H1 (cell line): ENCODE measurements around the gene PDZD2. TPM values are rescaled to one million over a fixed set of nuclear protein-coding genes. Genes with fewer than 3 reads are reported as not detected.

Source experiments
- CTCF ChIA-PET: fragments of 300-600 bp; sonication (Branson Sonifier 250); formaldehyde crosslinking; loops from one replicate; lab custom pipeline; 2021; ENCODE audit not compliant: partially characterized antibody; lab: Charles Lee
- POLR2A ChIA-PET: fragments of 300-600 bp; sonication (Branson Sonifier 250); formaldehyde crosslinking; loops from one replicate; lab custom pipeline; 2021; ENCODE audit warnings: inconsistent platforms; ENCODE audit not compliant: partially characterized antibody; lab: Charles Lee
- DNase-seq, 2 experiments: peaks; one replicate each; pipeline versions ENCODE4 v3.0.0 to v3.0.0-alpha.2; 2010 to 2022; ENCODE audit warnings: low spot score in 2 of 2, low read depth in 1 of 2, mixed read lengths in 1 of 2
- FAIRE-seq: peaks from 2 replicates; lab custom pipeline; 2011; peaks lifted over from hg19 to GRCh38; lab: Jason Lieb, UNC
- H2AFZ ChIP-seq: 2 replicates; pipeline ENCODE4 v1.8.1; 2012; ENCODE audit warnings: low read length, inconsistent platforms
- H2AK5ac ChIP-seq: 2 replicates; pipeline ENCODE4 v1.6.1; 2013; ENCODE audit warnings: low read depth, low read length
- H2BK120ac ChIP-seq: replicated peaks from 2 replicates; pipeline ENCODE3; 2013; ENCODE audit warnings: low read depth, low read length, inconsistent platforms
- H2BK12ac ChIP-seq: 2 replicates; pipeline ENCODE4 v1.6.1; 2013; ENCODE audit warnings: low read depth, low read length
- H2BK15ac ChIP-seq: 2 replicates; pipeline ENCODE4 v1.6.1; 2013; ENCODE audit warnings: low read length
- H2BK20ac ChIP-seq: 2 replicates; pipeline ENCODE4 v1.6.1; 2013; ENCODE audit warnings: low read length
- H2BK5ac ChIP-seq: 2 replicates; pipeline ENCODE4 v1.6.1; 2013; ENCODE audit warnings: low read depth, low read length
- H3K14ac ChIP-seq: 2 replicates; pipeline ENCODE4 v1.6.1; 2013; ENCODE audit warnings: inconsistent platforms; ENCODE audit not compliant: insufficient read length
- H3K18ac ChIP-seq: 2 replicates; pipeline ENCODE4 v1.6.1; 2013; ENCODE audit warnings: low read length; ENCODE audit errors: extremely low read depth
- H3K23ac ChIP-seq: 2 replicates; pipeline ENCODE4 v1.6.1; 2013; ENCODE audit warnings: inconsistent platforms; ENCODE audit not compliant: insufficient read length
- H3K23me2 ChIP-seq: 2 replicates; pipeline ENCODE4 v1.6.1; 2013; ENCODE audit warnings: low read depth, low read length
- H3K27ac ChIP-seq: 2 replicates; pipeline ENCODE4 v1.6.1; 2011; ENCODE audit warnings: low read depth, low read length, inconsistent platforms
- H3K27me3 ChIP-seq, 4 experiments: replicated peaks in 1 of 4; 1 replicate in 1 of 4; 2 replicates in 3 of 4; pipeline versions ENCODE4 v1.6.1 to v1.8.1; 2011 to 2013; ENCODE audit warnings: low read length in 3 of 4, mild to moderate bottlenecking in 3 of 4, inconsistent platforms in 2 of 4, mixed read lengths in 2 of 4, moderate library complexity in 1 of 4; ENCODE audit not compliant: control insufficient read depth in 3 of 4, insufficient read depth in 3 of 4; ENCODE audit errors: extremely low read depth in 1 of 4
- H3K36me3 ChIP-seq, 4 experiments: 2 replicates each; pipeline versions ENCODE4 v1.6.1 to v1.8.1; 2011 to 2013; ENCODE audit warnings: mild to moderate bottlenecking in 4 of 4, low read length in 3 of 4, moderate library complexity in 2 of 4, control low read depth in 1 of 4, inconsistent platforms in 1 of 4; ENCODE audit not compliant: insufficient read depth in 4 of 4, control insufficient read depth in 2 of 4
- H3K4ac ChIP-seq: replicated peaks from 2 replicates; pipeline ENCODE3; 2013; ENCODE audit warnings: low read length, low read depth, mixed read lengths, inconsistent platforms; ENCODE audit not compliant: insufficient read length
- H3K4me1 ChIP-seq, 4 experiments: replicated peaks in 1 of 4; 1 replicate in 1 of 4; 2 replicates in 3 of 4; pipeline versions ENCODE4 v1.6.1 to v1.8.1; 2011 to 2013; ENCODE audit warnings: low read length in 3 of 4, inconsistent platforms in 2 of 4, mixed read lengths in 1 of 4; ENCODE audit not compliant: insufficient read depth in 4 of 4, control insufficient read depth in 3 of 4
- H3K4me2 ChIP-seq, 2 experiments: 2 replicates each; pipeline versions ENCODE4 v1.6.1 to v1.8.1; 2011 to 2013; ENCODE audit warnings: low read depth in 2 of 2, low read length in 2 of 2, control low read depth in 1 of 2, inconsistent platforms in 1 of 2, mild to moderate bottlenecking in 1 of 2; ENCODE audit not compliant: insufficient read depth in 1 of 2
- H3K4me3 ChIP-seq, 4 experiments: fragments of 200-600, 300-600 bp in 1 of 4; sonication (generic), shearing (Covaris generic), sonication (Bioruptor Twin) in 1 of 4; 2 replicates each; pipeline versions ENCODE4 v1.5.1 to v1.8.1; 2011 to 2016; ENCODE audit warnings: low read length in 4 of 4, low read depth in 3 of 4, control low read depth in 2 of 4, inconsistent platforms in 2 of 4, mild to moderate bottlenecking in 2 of 4, mixed read lengths in 1 of 4, moderate library complexity in 1 of 4; ENCODE audit not compliant: insufficient read depth in 2 of 4; ENCODE audit errors: extremely low read depth in 1 of 4
- H3K56ac ChIP-seq: replicated peaks from 2 replicates; pipeline ENCODE3; 2013; ENCODE audit warnings: low read depth, mild to moderate bottlenecking, mixed read lengths, low read length, inconsistent platforms; ENCODE audit not compliant: insufficient read length
- H3K79me1 ChIP-seq: 2 replicates; pipeline ENCODE4 v1.6.1; 2013; ENCODE audit warnings: low read depth, low read length, control low read depth
- H3K79me2 ChIP-seq, 2 experiments: 2 replicates each; pipeline versions ENCODE4 v1.6.1 to v1.8.1; 2012 to 2013; ENCODE audit warnings: low read length in 2 of 2, mild to moderate bottlenecking in 2 of 2, inconsistent platforms in 1 of 2; ENCODE audit not compliant: insufficient read depth in 2 of 2, control insufficient read depth in 1 of 2
- H3K9ac ChIP-seq, 4 experiments: replicated peaks in 1 of 4; 1 replicate in 1 of 4; 2 replicates in 3 of 4; pipeline versions ENCODE4 v1.6.1 to v1.8.1; 2011 to 2013; ENCODE audit warnings: low read depth in 3 of 4, low read length in 3 of 4, control low read depth in 2 of 4, mild to moderate bottlenecking in 2 of 4, moderate library complexity in 2 of 4, inconsistent platforms in 1 of 4; ENCODE audit errors: extremely low read depth in 1 of 4
- H3K9me3 ChIP-seq, 2 experiments: 2 replicates each; pipeline versions ENCODE4 v1.6.1 to v1.8.1; 2012 to 2013; ENCODE audit warnings: mild to moderate bottlenecking in 2 of 2, moderate library complexity in 2 of 2, control low read depth in 1 of 2, inconsistent platforms in 1 of 2, low read depth in 1 of 2, low read length in 1 of 2, mixed read lengths in 1 of 2; ENCODE audit not compliant: insufficient read depth in 2 of 2
- H4K20me1 ChIP-seq, 2 experiments: replicated peaks in 1 of 2; 2 replicates each; pipeline versions ENCODE3 to v1.8.1; 2011 to 2013; ENCODE audit warnings: inconsistent platforms in 2 of 2, low read length in 2 of 2, mild to moderate bottlenecking in 1 of 2; ENCODE audit not compliant: insufficient read depth in 2 of 2, control insufficient read depth in 1 of 2
- H4K5ac ChIP-seq: 2 replicates; pipeline ENCODE4 v1.6.1; 2013; ENCODE audit warnings: low read length, low read depth, mixed read lengths, inconsistent platforms; ENCODE audit not compliant: insufficient read length
- H4K8ac ChIP-seq: 2 replicates; pipeline ENCODE4 v1.8.0; 2013; ENCODE audit warnings: mild to moderate bottlenecking, moderate library complexity, low read length, inconsistent platforms; ENCODE audit not compliant: insufficient read depth; ENCODE audit errors: extremely low read depth
- H4K91ac ChIP-seq: replicated peaks from 2 replicates; pipeline ENCODE3; 2013; ENCODE audit warnings: low read length, mixed read lengths, inconsistent platforms; ENCODE audit not compliant: insufficient read length
- KDM4A ChIP-seq: IDR thresholded peaks from one replicate; pipeline ENCODE4 v1.7.1; 2012; ENCODE audit warnings: low read depth, mild to moderate bottlenecking, moderate library complexity, low read length, inconsistent platforms; ENCODE audit not compliant: severe bottlenecking
- WGBS, 2 experiments: shearing (Covaris generic) in 1 of 2; methylation state at CpG; one replicate each; pipeline versions ENCODE4 v1.1.6 to v1.1.7; 2013 to 2015; ENCODE audit warnings: low lambda C conversion rate in 2 of 2, mixed read lengths in 2 of 2, inconsistent platforms in 1 of 2, low coverage in 1 of 2, missing lambda C conversion rate in 1 of 2; ENCODE audit not compliant: insufficient replicate concordance in 2 of 2, insufficient coverage in 1 of 2, insufficient read length in 1 of 2; ENCODE audit errors: extremely low coverage in 1 of 2, missing lambda C conversion rate in 1 of 2; 5-methylcytosine and 5-hydroxymethylcytosine counted together
- polyA plus RNA-seq, 7 experiments: library from polyadenylated mRNA; depleted of rRNA in 3 of 7; stranded (reverse) in 5 of 7; unstranded in 2 of 7; fragments of >200 nt in 5 of 7; fragments of 200-250 nt in 2 of 7; gene quantifications; 1 replicate in 5 of 7; 2 replicates in 1 of 7; 4 replicates in 1 of 7; pipeline versions ENCODE4 v1.2.1 to v1.2.3, GENCODE V29; 2011 to 2013; ENCODE audit warnings: missing spikeins in 2 of 7, mixed read lengths in 2 of 7
- total RNA-seq: library from RNA; stranded (reverse); fragmentation: NEBNext Ultra II Directional; extraction: Animal tissue kit (Norgen Biotek cat#: 25700); gene quantifications from 2 replicates; pipeline ENCODE4 v1.2.1, GENCODE V29; 2021

Gene PDZD2
- total and polyA plus RNA-seq, 2 of the 8 experiments (the other 6 are each of a cell fraction or from before 2014, with no cell fraction given) = 1.2 to 6.8 TPM

DNA sequence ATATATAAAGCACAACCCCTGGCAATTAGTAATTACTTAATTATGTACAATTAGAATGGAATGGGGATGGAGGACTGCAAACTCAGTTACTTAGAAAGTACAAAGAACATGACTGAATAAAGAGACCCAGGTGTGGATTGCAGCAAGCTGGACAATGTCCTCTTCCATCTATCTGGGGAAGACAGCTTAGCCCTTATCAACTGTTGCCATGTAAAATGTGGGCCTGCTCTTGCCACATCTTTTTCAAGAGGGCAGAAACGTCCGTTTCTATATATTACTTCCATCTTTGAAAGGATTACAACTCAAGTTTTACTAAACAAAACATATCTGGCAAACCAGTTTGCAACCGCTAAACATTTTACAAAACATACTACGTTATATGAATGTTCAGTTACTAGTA is 509.0 kb downstream of the PDZD2 start:
- H4K91ac ChIP-seq = no peak overlapping the region
- no peak overlapping the region for H3K56ac ChIP-seq
- no peak overlapping the region for H3K23ac ChIP-seq
- no peak for TF ChIP-seq KDM4A
- no peak overlapping the region for H4K8ac ChIP-seq
- H3K27me3 ChIP-seq = no peaks in the 10 kb centered on the region
- no peak overlapping the region for H3K9ac ChIP-seq
- peaks cover 0 to 6% (median 2%) of the 10 kb centered on the region in 4 experiments; a peak in 3 of 8 replicates for H3K36me3 ChIP-seq
- no peak overlapping the region for H2AK5ac ChIP-seq
- peaks cover 11 to 21% of the 10 kb centered on the region in 2 experiments for H4K20me1 ChIP-seq
- H3K4me1 ChIP-seq = no peaks in the 10 kb centered on the region
- no peak overlapping the region for H3K14ac ChIP-seq
- H2BK15ac ChIP-seq = no peak overlapping the region
- FAIRE-seq (no peak), DNase-seq (no peak)
- H3K79me2 ChIP-seq = peaks cover 5 to 97% of the 10 kb centered on the region in 2 experiments
- 87% methylated on average over 4 of the region's 4 CpGs; no CpG with 5 or more reads in 1 of the 2 experiments for WGBS, 2 experiments
- H2BK12ac ChIP-seq = no peak overlapping the region
- H3K23me2 ChIP-seq = no peaks in the 10 kb centered on the region
- no peak overlapping the region for H2BK20ac ChIP-seq
- ChIA-PET POLR2A (interaction anchor here (1.6 to 1.8 kb wide), 2 partner anchors 10 to 24 kb away, joined by 3 to 5 read pairs; no protein-coding TSS in a partner anchor), CTCF (interaction anchor here (1.0 to 1.2 kb wide), 3 partner anchors 13 to 198 kb away, joined by 3 to 6 read pairs (median 4); no protein-coding TSS in a partner anchor)
- no peaks in the 10 kb centered on the region; the same call in 1 of the 2 replicates for H3K79me1 ChIP-seq
- H3K27ac ChIP-seq = no peak overlapping the region
- no peak overlapping the region for H3K4me3 ChIP-seq
- H2AFZ ChIP-seq = no peak overlapping the region
- H3K18ac ChIP-seq = no peak overlapping the region
- H2BK5ac ChIP-seq = no peak overlapping the region
- H3K4ac ChIP-seq = no peak overlapping the region
- H3K9me3 ChIP-seq = no peaks in the 10 kb centered on the region
- H2BK120ac ChIP-seq = no peak overlapping the region
- no peak overlapping the region for H4K5ac ChIP-seq
- H3K4me2 ChIP-seq = no peak overlapping the region
